IPS DF 6.9 (cell line): ENCODE results near the gene GLI2.

Experiments used
- DNase-seq: peaks from one replicate; pipeline ENCODE4 v3.0.0-alpha.2; 2013; ENCODE audit warnings: low read depth, low spot score
- H3K27ac ChIP-seq: one replicate; pipeline ENCODE4 v1.5.1; 2013; ENCODE audit warnings: low read length, control low read depth
- H3K27me3 ChIP-seq: 2 replicates; pipeline ENCODE4 v1.6.1; 2013; ENCODE audit warnings: mild to moderate bottlenecking, low read length; ENCODE audit not compliant: control insufficient read depth, insufficient read depth
- H3K36me3 ChIP-seq: 2 replicates; pipeline ENCODE4 v1.6.1; 2013; ENCODE audit warnings: low read length; ENCODE audit not compliant: control insufficient read depth, insufficient read depth
- H3K4me1 ChIP-seq: 2 replicates; pipeline ENCODE4 v1.6.1; 2013; ENCODE audit warnings: low read length; ENCODE audit not compliant: control insufficient read depth, insufficient read depth
- H3K4me3 ChIP-seq: 2 replicates; pipeline ENCODE4 v1.5.1; 2013; ENCODE audit warnings: mild to moderate bottlenecking, low read length
- H3K9me3 ChIP-seq: 2 replicates; pipeline ENCODE4 v1.6.1; 2013; ENCODE audit warnings: low read length, inconsistent platforms; ENCODE audit not compliant: control insufficient read depth, insufficient read depth
- WGBS: extraction: QIAGEN DNeasy Blood & Tissue Kit; methylation state at CpG from one replicate; pipeline ENCODE4 v1.1.7; 2013; ENCODE audit warnings: mixed read lengths, missing lambda C conversion rate; ENCODE audit not compliant: insufficient read length, insufficient coverage; 5-methylcytosine and 5-hydroxymethylcytosine counted together

GLI2 gene

GRCh38 chr2:120722568-120723421 is 12.9 kb upstream of the GLI2 start:
- Histone ChIP-seq H3K4me3 (no peak overlapping the region), H3K36me3 (no peaks in the 10 kb centered on the region), H3K9me3 (no peaks in the 10 kb centered on the region), H3K27ac (no peak overlapping the region), H3K4me1 (no peaks in the 10 kb centered on the region), H3K27me3 (no peaks in the 10 kb centered on the region)
- no CpG with 5 or more reads among the region's 11 CpGs for WGBS
- DNase-seq: no peak

GRCh38 chr2:120726245-120726644 is 9.4 kb upstream of the GLI2 start:
- no peaks in the 10 kb centered on the region; the same call in 1 of the 2 replicates for H3K4me1 ChIP-seq
- no peak overlapping the region for H3K4me3 ChIP-seq
- no peaks in the 10 kb centered on the region for H3K27me3 ChIP-seq
- no peaks in the 10 kb centered on the region for H3K36me3 ChIP-seq
- H3K9me3 ChIP-seq: no peaks in the 10 kb centered on the region
- H3K27ac ChIP-seq: no peak overlapping the region
- DNase-seq: no peak

- H3K4me1 ChIP-seq: no peaks in the 10 kb centered on the region; the same call in 1 of the 2 replicates
- no peak for DNase-seq
- no peaks in the 10 kb centered on the region for H3K27me3 ChIP-seq
- no peaks in the 10 kb centered on the region for H3K36me3 ChIP-seq
- no peak overlapping the region for H3K4me3 ChIP-seq
- H3K9me3 ChIP-seq: no peaks in the 10 kb centered on the region
- no peak overlapping the region for H3K27ac ChIP-seq
- no CpG with 5 or more reads among the region's 8 CpGs for WGBS
Observed at GRCh38 chr2:120729406-120730399, 6.0 kb upstream of the GLI2 start.

- H3K9me3 ChIP-seq: no peaks in the 10 kb centered on the region
- H3K4me3 ChIP-seq: no peak overlapping the region
- H3K27me3 ChIP-seq: no peaks in the 10 kb centered on the region
- no peaks in the 10 kb centered on the region; the same call in 1 of the 2 replicates for H3K4me1 ChIP-seq
- DNase-seq: no peak
- WGBS: no CpG with 5 or more reads among the region's 5 CpGs
- no peak overlapping the region for H3K27ac ChIP-seq
- no peaks in the 10 kb centered on the region for H3K36me3 ChIP-seq
Observed at GRCh38 chr2:120731175-120731574, 4.5 kb upstream of the GLI2 start.

GRCh38 chr2:120732506-120733237 is 3.0 kb upstream of the GLI2 start:
- Histone ChIP-seq H3K4me3 (no peak overlapping the region), H3K9me3 (no peaks in the 10 kb centered on the region), H3K27me3 (no peaks in the 10 kb centered on the region), H3K4me1 (no peaks in the 10 kb centered on the region; the same call in 1 of the 2 replicates), H3K36me3 (no peaks in the 10 kb centered on the region), H3K27ac (no peak overlapping the region)
- no peak for DNase-seq
- WGBS: no CpG with 5 or more reads among the region's 14 CpGs

GRCh38 chr2:120733238-120733932 is 2.3 kb upstream of the GLI2 start:
- no peaks in the 10 kb centered on the region; the same call in 1 of the 2 replicates for H3K4me1 ChIP-seq
- H3K36me3 ChIP-seq: no peaks in the 10 kb centered on the region
- no CpG with 5 or more reads among the region's 10 CpGs for WGBS
- no peaks in the 10 kb centered on the region for H3K9me3 ChIP-seq
- H3K4me3 ChIP-seq: no peak overlapping the region
- H3K27me3 ChIP-seq: no peaks in the 10 kb centered on the region
- no peak overlapping the region for H3K27ac ChIP-seq
- DNase-seq: no peak

GRCh38 chr2:120734930-120735651 is 577 bp upstream of the GLI2 start:
- Histone ChIP-seq H3K36me3 (no peaks in the 10 kb centered on the region), H3K9me3 (no peaks in the 10 kb centered on the region), H3K27ac (no peak overlapping the region), H3K27me3 (no peaks in the 10 kb centered on the region), H3K4me1 (peaks cover 3% of the 10 kb centered on the region; the same call in 1 of the 2 replicates), H3K4me3 (peak overlapping the region; percentile 87; the same call in 1 of the 2 replicates)
- no peak for DNase-seq
- WGBS: no CpG with 5 or more reads among the region's 40 CpGs

- DNase-seq: no peak
- Histone ChIP-seq H3K27ac (no peak overlapping the region), H3K36me3 (no peaks in the 10 kb centered on the region), H3K4me3 (peak overlapping the region; percentile 87), H3K9me3 (no peaks in the 10 kb centered on the region), H3K4me1 (peaks cover 3% of the 10 kb centered on the region; the same call in 1 of the 2 replicates), H3K27me3 (no peaks in the 10 kb centered on the region)
- WGBS: no CpG with 5 or more reads among the region's 38 CpGs
Observed at GRCh38 chr2:120736202-120736623, 545 bp downstream of the GLI2 start.

- Histone ChIP-seq H3K9me3 (no peaks in the 10 kb centered on the region), H3K27ac (no peak overlapping the region), H3K36me3 (no peaks in the 10 kb centered on the region), H3K4me1 (peaks cover 3% of the 10 kb centered on the region; the same call in 1 of the 2 replicates), H3K4me3 (peak overlapping the region; percentile 87; the same call in 1 of the 2 replicates), H3K27me3 (no peaks in the 10 kb centered on the region)
- no peak for DNase-seq
- WGBS: no CpG with 5 or more reads among the region's 48 CpGs
Observed at GRCh38 chr2:120736624-120737339, 1.1 kb downstream of the GLI2 start.
